ENCODE data around the gene LYSMD2.
A peak's percentile ranks its signal among the peaks of the same experiment; 100 is the strongest.

LYSMD2 gene

DNA sequence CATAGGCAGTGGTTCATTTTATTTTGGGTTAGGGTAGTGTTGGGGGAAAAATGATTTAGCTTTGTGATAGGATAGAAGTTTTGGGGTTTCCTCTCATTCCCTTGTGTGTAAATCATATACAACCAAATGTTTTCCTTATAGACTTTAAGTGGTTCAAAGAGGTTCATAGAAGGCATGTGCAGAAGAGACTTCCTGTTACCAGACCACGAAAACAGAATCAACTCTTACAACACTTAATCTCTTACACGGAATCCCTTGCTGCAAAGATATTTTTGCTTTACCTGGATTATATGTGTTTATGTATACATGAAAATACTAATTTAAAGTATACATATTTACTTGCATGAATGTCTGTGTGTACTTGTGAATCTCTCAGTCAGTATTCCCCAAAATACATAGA is 16.8 kb upstream of the LYSMD2 start:
- peaks cover 65% of the 10 kb centered on the region for H3K27me3 ChIP-seq (ENCODE audit: control insufficient read depth, insufficient read depth, low read length, poor library complexity, severe bottlenecking)
- H3K36me3 ChIP-seq (ENCODE audit: control insufficient read depth, insufficient read depth, low read length): no peaks in the 10 kb centered on the region
- no peaks in the 10 kb centered on the region for H3K4me1 ChIP-seq (ENCODE audit: control insufficient read depth, insufficient read depth, low read length)
- no peak overlapping the region for H3K27ac ChIP-seq (ENCODE audit: insufficient read depth, low read depth, low read length, poor library complexity, severe bottlenecking)
- no peaks in the 10 kb centered on the region for H3K9me3 ChIP-seq (ENCODE audit: control insufficient read depth, low read length)
- 80 to 89% methylated on average over 1 of the region's 2 CpGs for WGBS, 2 experiments
- no peak overlapping the region for H3K4me3 ChIP-seq (ENCODE audit: insufficient read depth, low read depth, low read length)

- H3K4me3 ChIP-seq (ENCODE audit: insufficient read depth, low read depth, low read length): no peak overlapping the region
- no peak overlapping the region for H3K27ac ChIP-seq (ENCODE audit: insufficient read depth, low read depth, low read length, poor library complexity, severe bottlenecking)
- H3K36me3 ChIP-seq (ENCODE audit: control insufficient read depth, insufficient read depth, low read length): no peaks in the 10 kb centered on the region
- H3K4me1 ChIP-seq (ENCODE audit: control insufficient read depth, insufficient read depth, low read length): no peaks in the 10 kb centered on the region
- peaks cover 78% of the 10 kb centered on the region for H3K27me3 ChIP-seq (ENCODE audit: control insufficient read depth, insufficient read depth, low read length, poor library complexity, severe bottlenecking)
- WGBS, 2 experiments: 64% methylated on average over 5 of the region's 5 CpGs
- H3K9me3 ChIP-seq (ENCODE audit: control insufficient read depth, low read length): no peaks in the 10 kb centered on the region
Measured at GRCh38 chr15:51752888-51753287, 15.4 kb upstream of the LYSMD2 start.

GRCh38 chr15:51751697-51752683 is 14.5 kb upstream of the LYSMD2 start:
- H3K4me1 ChIP-seq (ENCODE audit: control insufficient read depth, insufficient read depth, low read length): no peaks in the 10 kb centered on the region
- no peaks in the 10 kb centered on the region for H3K9me3 ChIP-seq (ENCODE audit: control insufficient read depth, low read length)
- no peaks in the 10 kb centered on the region for H3K36me3 ChIP-seq (ENCODE audit: control insufficient read depth, insufficient read depth, low read length)
- H3K27ac ChIP-seq (ENCODE audit: insufficient read depth, low read depth, low read length, poor library complexity, severe bottlenecking): no peak overlapping the region
- 1% methylated on average over 70 to 71 of the region's 71 CpGs for WGBS, 2 experiments
- peak overlapping the region; percentile 58 for H3K4me3 ChIP-seq (ENCODE audit: insufficient read depth, low read depth, low read length)
- H3K27me3 ChIP-seq (ENCODE audit: control insufficient read depth, insufficient read depth, low read length, poor library complexity, severe bottlenecking): peaks cover 82% of the 10 kb centered on the region

- WGBS, 2 experiments: 6 to 8% methylated on average over 65 of the region's 65 CpGs
- H3K27ac ChIP-seq (ENCODE audit: insufficient read depth, low read depth, low read length, poor library complexity, severe bottlenecking): no peak within 1 kb of the TSS
- H3K36me3 ChIP-seq (ENCODE audit: control insufficient read depth, insufficient read depth, low read length): no peaks in the 10 kb centered on the region
- H3K9me3 ChIP-seq (ENCODE audit: control insufficient read depth, low read length): no peaks in the 10 kb centered on the region
- H3K27me3 ChIP-seq (ENCODE audit: control insufficient read depth, insufficient read depth, low read length, poor library complexity, severe bottlenecking): peaks cover 88% of the 10 kb centered on the region
- peak within 1 kb of the TSS; percentile 58 for H3K4me3 ChIP-seq (ENCODE audit: insufficient read depth, low read depth, low read length)
- H3K4me1 ChIP-seq (ENCODE audit: control insufficient read depth, insufficient read depth, low read length): no peaks in the 10 kb centered on the region
Measured at GRCh38 chr15:51750792-51751696, 13.6 kb upstream of the LYSMD2 start, which contains the start of gene TMOD2. TMOD2 (plus strand) TSS chr15:51751597; CDS start chr15:51766442, 14,845 bp downstream.

DNA sequence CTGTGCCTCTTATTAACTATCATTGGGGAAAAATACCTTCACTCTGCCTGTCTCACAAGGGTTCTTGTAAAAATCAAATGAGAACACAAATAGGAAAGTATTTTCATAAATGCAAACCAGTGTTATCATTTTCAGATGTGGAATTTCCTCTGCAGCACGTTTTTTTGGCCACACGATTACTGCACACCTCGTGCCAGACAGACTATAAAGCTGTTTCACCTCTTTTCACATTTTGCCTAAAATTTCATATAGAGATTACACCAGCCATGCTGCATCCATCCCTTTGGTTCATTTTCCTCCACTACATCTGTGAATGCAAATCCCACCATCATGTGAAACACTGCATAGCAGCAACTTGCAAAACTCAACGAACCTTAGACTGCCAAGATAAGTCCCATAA is 12.7 kb upstream of the LYSMD2 start:
- Histone ChIP-seq H3K27me3 (ENCODE audit: control insufficient read depth, insufficient read depth, low read length, poor library complexity, severe bottlenecking) (peaks cover 87% of the 10 kb centered on the region), H3K4me3 (ENCODE audit: insufficient read depth, low read depth, low read length) (no peak overlapping the region), H3K36me3 (ENCODE audit: control insufficient read depth, insufficient read depth, low read length) (no peaks in the 10 kb centered on the region), H3K9me3 (ENCODE audit: control insufficient read depth, low read length) (no peaks in the 10 kb centered on the region), H3K4me1 (ENCODE audit: control insufficient read depth, insufficient read depth, low read length) (no peaks in the 10 kb centered on the region), H3K27ac (ENCODE audit: insufficient read depth, low read depth, low read length, poor library complexity, severe bottlenecking) (no peak overlapping the region)
- WGBS, 2 experiments: 76 to 80% methylated on average over 4 of the region's 4 CpGs

GRCh38 chr15:51749307-51749706 is 11.9 kb upstream of the LYSMD2 start:
- Histone ChIP-seq H3K27me3 (ENCODE audit: control insufficient read depth, insufficient read depth, low read length, poor library complexity, severe bottlenecking) (peaks cover 83% of the 10 kb centered on the region), H3K4me1 (ENCODE audit: control insufficient read depth, insufficient read depth, low read length) (no peaks in the 10 kb centered on the region), H3K9me3 (ENCODE audit: control insufficient read depth, low read length) (no peaks in the 10 kb centered on the region), H3K27ac (ENCODE audit: insufficient read depth, low read depth, low read length, poor library complexity, severe bottlenecking) (no peak overlapping the region), H3K36me3 (ENCODE audit: control insufficient read depth, insufficient read depth, low read length) (no peaks in the 10 kb centered on the region), H3K4me3 (ENCODE audit: insufficient read depth, low read depth, low read length) (no peak overlapping the region)
- WGBS, 2 experiments: 84% methylated on average over 5 of the region's 5 CpGs

GRCh38 chr15:51739061-51739712 is 1.7 kb upstream of the LYSMD2 start:
- WGBS, 2 experiments: 94 to 97% methylated on average over 2 of the region's 2 CpGs
- H3K27me3 ChIP-seq (ENCODE audit: control insufficient read depth, insufficient read depth, low read length, poor library complexity, severe bottlenecking): peaks cover 55% of the 10 kb centered on the region

DNA sequence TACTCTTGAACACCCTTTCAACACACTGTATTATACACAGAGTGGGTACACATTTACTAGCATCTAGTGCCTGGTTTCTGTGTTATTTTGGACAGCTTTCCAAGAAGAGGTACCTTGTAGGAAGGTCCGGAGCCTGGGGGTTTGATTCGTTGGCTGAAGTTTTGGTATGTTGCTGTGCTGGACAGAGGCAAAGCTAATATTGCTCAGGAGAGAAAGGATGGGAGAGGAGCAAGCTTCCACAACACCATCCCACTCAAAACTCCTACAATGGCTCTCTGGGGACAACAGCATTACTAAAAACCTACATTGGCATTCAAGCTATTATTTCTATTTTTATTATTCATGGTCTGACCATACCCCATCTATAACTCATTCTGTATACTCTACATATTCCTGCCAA is 1.1 kb upstream of the LYSMD2 start:
- Histone ChIP-seq H3K9me3 (ENCODE audit: control insufficient read depth, low read length) (no peaks in the 10 kb centered on the region), H3K4me3 (ENCODE audit: insufficient read depth, low read depth, low read length) (no peak overlapping the region), H3K27me3 (ENCODE audit: control insufficient read depth, insufficient read depth, low read length, poor library complexity, severe bottlenecking) (peaks cover 49% of the 10 kb centered on the region), H3K4me1 (ENCODE audit: control insufficient read depth, insufficient read depth, low read length) (peaks cover 5% of the 10 kb centered on the region), H3K36me3 (ENCODE audit: control insufficient read depth, insufficient read depth, low read length) (no peaks in the 10 kb centered on the region), H3K27ac (ENCODE audit: insufficient read depth, low read depth, low read length, poor library complexity, severe bottlenecking) (no peak overlapping the region)
- WGBS, 2 experiments: 65 to 77% methylated on average over 2 of the region's 2 CpGs

More at GRCh38 chr15:51739061-51739712, 1.7 kb upstream of the LYSMD2 start:
- H3K4me3 ChIP-seq (ENCODE audit: insufficient read depth, low read depth, low read length): no peak overlapping the region
- H3K4me1 ChIP-seq (ENCODE audit: control insufficient read depth, insufficient read depth, low read length): peaks cover 3% of the 10 kb centered on the region
- no peaks in the 10 kb centered on the region for H3K9me3 ChIP-seq (ENCODE audit: control insufficient read depth, low read length)
- H3K27ac ChIP-seq (ENCODE audit: insufficient read depth, low read depth, low read length, poor library complexity, severe bottlenecking): no peak overlapping the region
- H3K36me3 ChIP-seq (ENCODE audit: control insufficient read depth, insufficient read depth, low read length): no peaks in the 10 kb centered on the region

DNA sequence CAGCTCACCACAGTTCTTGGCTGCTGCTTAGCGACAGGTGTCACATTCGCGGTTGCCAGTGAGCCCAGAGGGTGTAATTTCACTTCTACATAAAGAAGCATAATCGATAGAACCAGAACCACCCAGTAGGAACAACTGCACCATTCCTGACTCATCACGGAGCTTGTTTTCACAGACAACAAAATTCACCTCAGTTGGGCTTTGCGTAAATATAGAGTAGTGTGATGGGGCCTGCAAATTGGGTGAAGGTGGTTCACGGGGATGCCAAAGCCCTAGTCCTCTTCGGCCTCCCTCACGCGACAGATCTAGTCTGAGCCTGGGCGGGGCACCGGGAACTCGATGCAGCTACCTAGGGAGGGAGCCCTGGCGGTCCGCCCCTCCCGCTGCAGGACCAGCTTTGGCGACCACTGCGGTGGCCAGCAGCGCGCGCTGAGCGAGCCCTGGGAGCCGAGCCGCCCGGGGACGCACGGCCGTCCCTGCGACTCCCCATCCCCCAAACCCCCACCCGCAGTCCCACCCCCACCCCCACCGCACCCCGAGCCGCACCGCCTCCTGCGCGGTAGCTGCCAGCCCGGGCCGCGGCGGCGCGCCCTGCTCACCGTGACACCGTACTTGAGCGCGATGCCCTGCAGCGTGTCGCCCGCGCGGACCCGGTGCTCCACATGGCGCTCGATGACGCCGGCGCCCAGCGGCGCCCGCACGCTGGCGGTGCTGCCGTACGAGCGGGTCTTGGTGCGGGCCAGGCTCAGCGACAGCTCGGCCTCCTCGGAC is 519 bp downstream of the LYSMD2 start:
- Histone ChIP-seq H3K27ac (ENCODE audit: insufficient read depth, low read depth, low read length, poor library complexity, severe bottlenecking) (no peak overlapping the region), H3K4me1 (ENCODE audit: control insufficient read depth, insufficient read depth, low read length) (peaks cover 5% of the 10 kb centered on the region), H3K36me3 (ENCODE audit: control insufficient read depth, insufficient read depth, low read length) (no peaks in the 10 kb centered on the region), H3K27me3 (ENCODE audit: control insufficient read depth, insufficient read depth, low read length, poor library complexity, severe bottlenecking) (peaks cover 48% of the 10 kb centered on the region), H3K9me3 (ENCODE audit: control insufficient read depth, low read length) (no peaks in the 10 kb centered on the region), H3K4me3 (ENCODE audit: insufficient read depth, low read depth, low read length) (peak overlapping the region; percentile 47)
- WGBS, 2 experiments: 4% methylated on average over 68 of the region's 69 CpGs
